MCF 10A (cell line): Measurements from ENCODE around the gene PPP2R2C. TPM values are rescaled to one million over a fixed set of nuclear protein-coding genes. Genes with fewer than 3 reads are reported as not detected.

Source experiments
- BruUV-seq: library from RNA; stranded (reverse); fragments of 400-500 nt; replicated peaks from 2 replicates; lab custom pipeline; 2021; lab: Mats Ljungman, UMichigan
- CTCF ChIA-PET: fragments of 300-600 bp; sonication (Branson Sonifier 250); formaldehyde crosslinking; extraction: SDS; loops from one replicate; lab custom pipeline; 2021; ENCODE audit warnings: antibody characterized with exemption, inconsistent platforms; lab: Yijun Ruan, JAX
- POLR2A ChIA-PET: fragments of 300-600, 350-650 bp; sonication (Branson Sonifier 250); formaldehyde crosslinking; extraction: SDS; loops from one replicate; lab custom pipeline; 2020; ENCODE audit warnings: antibody characterized with exemption, inconsistent platforms; lab: Yijun Ruan, JAX
- DNase-seq: peaks from one replicate; pipeline ENCODE4 v3.0.0-alpha.2; 2018; ENCODE audit not compliant: unreplicated experiment
- H3K27ac Mint-ChIP-seq: one replicate; pipeline ENCODE4 v1.8.0; 2022; ENCODE audit warnings: mild to moderate bottlenecking, low read depth, mixed read lengths; ENCODE audit not compliant: unreplicated experiment
- H3K27me3 Mint-ChIP-seq: one replicate; pipeline ENCODE4 v1.8.0; 2022; ENCODE audit warnings: mixed read lengths; ENCODE audit not compliant: insufficient read depth, unreplicated experiment
- H3K36me3 Mint-ChIP-seq: one replicate; pipeline ENCODE4 v1.8.0; 2022; ENCODE audit warnings: mild to moderate bottlenecking, moderate library complexity, mixed read lengths; ENCODE audit not compliant: insufficient read depth, unreplicated experiment
- H3K4me1 Mint-ChIP-seq: one replicate; pipeline ENCODE4 v1.8.0; 2022; ENCODE audit warnings: mixed read lengths; ENCODE audit not compliant: insufficient read depth, unreplicated experiment
- H3K4me3 Mint-ChIP-seq: one replicate; pipeline ENCODE4 v1.8.0; 2022; ENCODE audit warnings: mild to moderate bottlenecking, moderate library complexity, mixed read lengths; ENCODE audit not compliant: unreplicated experiment
- H3K9me3 Mint-ChIP-seq: one replicate; pipeline ENCODE4 v1.8.0; 2022; ENCODE audit warnings: mixed read lengths; ENCODE audit not compliant: unreplicated experiment
- intact Hi-C: fragments of 100-400 bp; cut with micrococcal nuclease; formaldehyde crosslinking; loops from 2 replicates; pipeline ENCODE4 v1.14.1; 2022
- total RNA-seq: library from RNA; stranded (reverse); gene quantifications from 2 replicates; pipeline ENCODE4 v1.2.3, GENCODE V29; 2022
- TF ChIP-seq, protein P1 (sequence below): fragments of 200-600 bp; IDR thresholded peaks from one replicate; pipeline ENCODE4 v1.8.0; 2022; ENCODE audit warnings: antibody characterized with exemption, mild to moderate bottlenecking; ENCODE audit not compliant: unreplicated experiment

Gene PPP2R2C
- total RNA-seq, 1 experiment from 2014 or later, result 3.6 TPM

DNA sequence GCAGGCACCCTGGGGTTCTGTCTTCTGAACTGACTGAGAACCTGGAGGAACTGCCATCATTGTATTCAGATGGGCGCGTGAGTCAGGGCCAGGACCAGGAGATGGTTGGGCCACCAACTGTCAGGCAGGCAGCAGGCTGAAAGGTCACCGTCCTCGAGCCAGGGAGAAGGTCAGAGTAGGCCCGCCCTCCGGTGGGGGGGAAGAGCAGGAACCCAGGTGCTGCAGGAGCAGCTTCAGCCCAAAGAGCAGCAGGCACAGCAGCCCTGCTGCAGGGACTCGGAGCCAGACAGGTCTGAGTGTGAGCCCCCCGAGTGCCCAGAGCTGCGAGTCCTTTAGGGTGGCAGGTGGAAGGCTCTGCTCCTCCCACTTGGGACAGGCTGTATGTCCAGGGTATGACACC is 176.4 kb downstream of the PPP2R2C start:
- no peak for DNase-seq
- POLR2A ChIA-PET, result interaction anchor here (0.5 to 0.8 kb wide), 2 partner anchors 10 to 409 kb away, joined by 3 read pairs; no protein-coding TSS in a partner anchor
- Mint-ChIP-seq H3K27ac (no peak overlapping the region), H3K36me3 (peaks cover 18% of the 10 kb centered on the region), H3K27me3 (no peaks in the 10 kb centered on the region), H3K9me3 (peaks cover 2% of the 10 kb centered on the region), H3K4me1 (no peaks in the 10 kb centered on the region), H3K4me3 (no peak overlapping the region)
- TF ChIP-seq, protein P1, sequence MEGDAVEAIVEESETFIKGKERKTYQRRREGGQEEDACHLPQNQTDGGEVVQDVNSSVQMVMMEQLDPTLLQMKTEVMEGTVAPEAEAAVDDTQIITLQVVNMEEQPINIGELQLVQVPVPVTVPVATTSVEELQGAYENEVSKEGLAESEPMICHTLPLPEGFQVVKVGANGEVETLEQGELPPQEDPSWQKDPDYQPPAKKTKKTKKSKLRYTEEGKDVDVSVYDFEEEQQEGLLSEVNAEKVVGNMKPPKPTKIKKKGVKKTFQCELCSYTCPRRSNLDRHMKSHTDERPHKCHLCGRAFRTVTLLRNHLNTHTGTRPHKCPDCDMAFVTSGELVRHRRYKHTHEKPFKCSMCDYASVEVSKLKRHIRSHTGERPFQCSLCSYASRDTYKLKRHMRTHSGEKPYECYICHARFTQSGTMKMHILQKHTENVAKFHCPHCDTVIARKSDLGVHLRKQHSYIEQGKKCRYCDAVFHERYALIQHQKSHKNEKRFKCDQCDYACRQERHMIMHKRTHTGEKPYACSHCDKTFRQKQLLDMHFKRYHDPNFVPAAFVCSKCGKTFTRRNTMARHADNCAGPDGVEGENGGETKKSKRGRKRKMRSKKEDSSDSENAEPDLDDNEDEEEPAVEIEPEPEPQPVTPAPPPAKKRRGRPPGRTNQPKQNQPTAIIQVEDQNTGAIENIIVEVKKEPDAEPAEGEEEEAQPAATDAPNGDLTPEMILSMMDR, result no peak
- CTCF ChIA-PET, result no interaction called here
- intact Hi-C loops, result no loop called here
- no TSS peak for BruUV-seq

DNA sequence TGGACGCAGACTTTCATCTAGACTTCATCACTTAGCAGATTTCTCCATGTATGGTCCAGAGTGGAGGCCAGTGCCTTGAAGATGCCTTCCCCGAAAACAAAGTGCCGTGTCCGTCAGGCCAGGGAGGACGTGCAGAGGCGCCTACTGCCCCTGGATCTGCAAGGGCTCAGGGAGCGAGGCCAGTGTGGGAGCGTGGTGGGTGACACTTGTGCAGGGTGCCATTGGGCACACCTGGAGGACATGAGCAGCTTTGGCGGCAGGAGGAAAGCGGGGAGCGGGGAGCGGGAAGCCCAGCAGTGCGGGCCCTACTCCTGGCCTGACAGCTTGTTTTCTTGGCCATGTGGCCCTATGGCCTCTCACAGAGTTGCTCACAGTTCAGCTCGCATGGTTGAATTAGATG is 176.9 kb downstream of the PPP2R2C start:
- BruUV-seq, result no TSS peak
- TF ChIP-seq, protein P1, result no peak
- CTCF ChIA-PET, result interaction anchor here (0.6 kb wide), 1 partner anchor 32 kb away, joined by 3 read pairs; no protein-coding TSS in a partner anchor

DNA sequence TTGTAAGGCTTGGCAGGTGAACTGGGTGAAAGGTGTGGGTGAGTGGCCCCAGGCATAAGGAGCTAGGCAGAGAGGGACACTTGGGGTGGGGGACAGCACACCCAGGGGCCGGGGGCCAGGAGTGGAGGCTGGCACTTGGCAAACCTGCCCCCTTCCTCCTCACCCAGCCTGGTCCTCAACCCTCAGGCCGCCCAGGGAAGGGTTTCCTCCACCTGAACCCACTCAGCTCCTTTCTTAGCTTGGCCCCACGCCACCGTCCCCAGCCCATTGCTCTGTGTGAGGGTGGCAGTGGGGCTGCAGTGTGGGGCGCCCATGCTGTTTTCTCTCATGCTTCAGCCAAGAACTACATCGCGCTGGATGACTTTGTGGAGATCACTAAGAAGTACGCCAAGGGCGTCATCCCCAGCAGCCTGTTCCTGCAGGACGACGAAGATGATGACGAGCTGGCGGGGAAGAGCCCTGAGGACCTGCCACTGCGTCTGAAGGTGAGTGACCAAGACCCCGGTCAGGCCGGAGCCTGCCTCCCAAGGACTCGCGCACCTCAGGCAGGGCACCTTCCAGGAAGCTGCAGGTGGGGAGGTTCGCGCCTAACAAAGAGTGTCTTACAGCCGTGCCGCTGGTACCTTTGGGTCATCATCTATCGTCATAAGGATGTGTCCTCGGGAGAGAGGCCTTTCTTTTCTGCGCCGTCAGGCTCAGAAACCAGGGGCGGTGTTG is 177.6 kb downstream of the PPP2R2C start:
- intact Hi-C loops, result no loop called here
- ChIA-PET CTCF (interaction anchor here (0.6 to 1.2 kb wide), 2 partner anchors 33 to 44 kb away, joined by 3 to 4 read pairs; no protein-coding TSS in a partner anchor), POLR2A (no interaction called here)
- BruUV-seq, result no TSS peak
- Mint-ChIP-seq H3K27ac (no peak overlapping the region), H3K4me3 (no peak overlapping the region), H3K9me3 (no peaks in the 10 kb centered on the region), H3K4me1 (no peaks in the 10 kb centered on the region), H3K36me3 (peaks cover 18% of the 10 kb centered on the region), H3K27me3 (no peaks in the 10 kb centered on the region)
- DNase-seq, result no peak
- TF ChIP-seq, protein P1, result no peak

More for the DNA sequence above, 176.9 kb downstream of the PPP2R2C start:
- DNase-seq, result no peak
- Mint-ChIP-seq H3K27me3 (no peaks in the 10 kb centered on the region), H3K36me3 (peaks cover 18% of the 10 kb centered on the region), H3K4me1 (no peaks in the 10 kb centered on the region), H3K27ac (no peak overlapping the region), H3K9me3 (no peaks in the 10 kb centered on the region), H3K4me3 (no peak overlapping the region)
- POLR2A ChIA-PET, result interaction anchor here (0.5 to 0.8 kb wide), 2 partner anchors 11 to 409 kb away, joined by 3 read pairs; no protein-coding TSS in a partner anchor
- intact Hi-C loops, result no loop called here

DNA sequence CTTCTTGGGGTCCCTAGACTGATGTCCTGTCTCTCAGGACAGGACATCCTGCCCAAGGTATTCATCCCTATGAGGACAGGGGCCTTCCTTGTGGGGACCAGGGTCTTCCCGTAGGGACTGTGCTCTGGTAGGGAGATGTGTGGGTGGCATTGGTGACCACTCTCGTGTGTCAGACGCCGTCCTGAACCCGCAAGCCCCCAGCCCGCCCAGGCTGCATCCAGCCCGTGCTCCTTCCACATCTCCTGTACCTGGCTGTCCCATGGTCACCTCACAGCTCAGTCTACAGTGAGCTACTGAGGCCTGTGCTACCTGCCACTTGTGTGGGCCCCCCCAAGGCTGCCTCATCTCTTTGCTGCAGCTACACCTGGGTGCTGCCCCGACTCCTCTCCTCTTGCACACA is 178.8 kb downstream of the PPP2R2C start:
- intact Hi-C loops, result no loop called here
- no peak for DNase-seq
- ChIA-PET POLR2A (no interaction called here), CTCF (interaction anchor here (0.7 to 1.2 kb wide), 3 partner anchors 43 to 1662 kb away, joined by 3 to 4 read pairs (median 3); no protein-coding TSS in a partner anchor)
- H3K9me3 Mint-ChIP-seq, result no peaks in the 10 kb centered on the region
- no peaks in the 10 kb centered on the region for H3K27me3 Mint-ChIP-seq
- H3K36me3 Mint-ChIP-seq, result peaks cover 18% of the 10 kb centered on the region
- TF ChIP-seq, protein P1, result no peak
- BruUV-seq, result no TSS peak
- H3K4me1 Mint-ChIP-seq, result no peaks in the 10 kb centered on the region
- no peak overlapping the region for H3K4me3 Mint-ChIP-seq
- no peak overlapping the region for H3K27ac Mint-ChIP-seq
